ENCODE measurements around the gene CDH23. TPM values are rescaled to one million over a fixed set of nuclear protein-coding genes. Genes with fewer than 3 reads are reported as not detected.

CDH23 gene
- total and polyA plus RNA-seq, 10 of the 15 experiments (the other 5 are each of a cell fraction or from before 2014, with no cell fraction given) = 0.09 to 0.40 (median 0.15) TPM; not detected in 1

GRCh38 chr10:71687480-71687879 lies 290.8 kb downstream of the CDH23 start:
- Histone ChIP-seq H4K20me1 (ENCODE audit: control insufficient read depth, insufficient read depth) (no peaks in the 10 kb centered on the region), H3K79me2 (ENCODE audit: control insufficient read depth, insufficient read depth, low read length) (no peaks in the 10 kb centered on the region), H3K9ac (ENCODE audit: control insufficient read depth, insufficient read depth, low read length) (no peak overlapping the region), H2AFZ (ENCODE audit: control insufficient read depth, low read depth, low read length) (no peak overlapping the region), H3K36me3 (ENCODE audit: control insufficient read depth in 2 of 2, insufficient read depth in 2 of 2, low read length in 1 of 2) (no peaks in the 10 kb centered on the region), H3K27me3 (replicated peaks in 1 of 2; ENCODE audit: control insufficient read depth in 2 of 2, insufficient read depth in 2 of 2, low read length in 1 of 2) (no peaks in the 10 kb centered on the region), H3K4me2 (ENCODE audit: control insufficient read depth, insufficient read depth) (no peak overlapping the region), H3K9me3 (replicated peaks; ENCODE audit: control insufficient read depth, insufficient read depth, low read length) (peaks cover 2% of the 10 kb centered on the region; the same call in 1 of the 3 replicates), H3K27ac (ENCODE audit: control insufficient read depth, insufficient read depth) (no peak overlapping the region), H3K4me3 (no peak overlapping the region), H3K4me1 (ENCODE audit: control insufficient read depth, insufficient read depth, low read length) (0 out of 2 replicates have a peak, but pooled peaks cover 7% of the 10 kb centered on the region)
- SMC1A ChIA-PET (ENCODE audit: uncharacterized antibody, unreplicated experiment) = no interaction called here
- ATAC-seq (no peak), FAIRE-seq (no peak), DNase-seq (ENCODE audit: low read depth, low spot score) (no peak)
- in situ Hi-C loops (cut with MboI) = no loop called here
- WGBS (ENCODE audit: insufficient coverage, insufficient replicate concordance, low lambda C conversion rate, missing lambda C conversion rate) = 40% methylated on average over 9 of the region's 9 CpGs
- TF ChIP-seq, protein P1, sequence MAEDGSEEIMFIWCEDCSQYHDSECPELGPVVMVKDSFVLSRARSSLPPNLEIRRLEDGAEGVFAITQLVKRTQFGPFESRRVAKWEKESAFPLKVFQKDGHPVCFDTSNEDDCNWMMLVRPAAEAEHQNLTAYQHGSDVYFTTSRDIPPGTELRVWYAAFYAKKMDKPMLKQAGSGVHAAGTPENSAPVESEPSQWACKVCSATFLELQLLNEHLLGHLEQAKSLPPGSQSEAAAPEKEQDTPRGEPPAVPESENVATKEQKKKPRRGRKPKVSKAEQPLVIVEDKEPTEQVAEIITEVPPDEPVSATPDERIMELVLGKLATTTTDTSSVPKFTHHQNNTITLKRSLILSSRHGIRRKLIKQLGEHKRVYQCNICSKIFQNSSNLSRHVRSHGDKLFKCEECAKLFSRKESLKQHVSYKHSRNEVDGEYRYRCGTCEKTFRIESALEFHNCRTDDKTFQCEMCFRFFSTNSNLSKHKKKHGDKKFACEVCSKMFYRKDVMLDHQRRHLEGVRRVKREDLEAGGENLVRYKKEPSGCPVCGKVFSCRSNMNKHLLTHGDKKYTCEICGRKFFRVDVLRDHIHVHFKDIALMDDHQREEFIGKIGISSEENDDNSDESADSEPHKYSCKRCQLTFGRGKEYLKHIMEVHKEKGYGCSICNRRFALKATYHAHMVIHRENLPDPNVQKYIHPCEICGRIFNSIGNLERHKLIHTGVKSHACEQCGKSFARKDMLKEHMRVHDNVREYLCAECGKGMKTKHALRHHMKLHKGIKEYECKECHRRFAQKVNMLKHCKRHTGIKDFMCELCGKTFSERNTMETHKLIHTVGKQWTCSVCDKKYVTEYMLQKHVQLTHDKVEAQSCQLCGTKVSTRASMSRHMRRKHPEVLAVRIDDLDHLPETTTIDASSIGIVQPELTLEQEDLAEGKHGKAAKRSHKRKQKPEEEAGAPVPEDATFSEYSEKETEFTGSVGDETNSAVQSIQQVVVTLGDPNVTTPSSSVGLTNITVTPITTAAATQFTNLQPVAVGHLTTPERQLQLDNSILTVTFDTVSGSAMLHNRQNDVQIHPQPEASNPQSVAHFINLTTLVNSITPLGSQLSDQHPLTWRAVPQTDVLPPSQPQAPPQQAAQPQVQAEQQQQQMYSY (CRISPR knock-in tag; IDR thresholded peaks at IDR 0.05) = no peak
- no peak for TF ChIP-seq CHD2 (IDR thresholded peaks at IDR 0.05; ENCODE audit: borderline replicate concordance, low read depth, low read length)
- no peak for TF ChIP-seq KLF5 (IDR thresholded peaks at IDR 0.05; ENCODE audit: partially characterized antibody)
- TF ChIP-seq ATF3 (IDR thresholded peaks at IDR 0.05; ENCODE audit: borderline replicate concordance, extremely low read depth, low read depth, low read length) = no peak
- no peak for TF ChIP-seq PKNOX1 (IDR thresholded peaks at IDR 0.05)
- TF ChIP-seq FOXK2 (IDR thresholded peaks at IDR 0.05) = no peak
- no peak for TF ChIP-seq GATAD2B (conservative IDR thresholded peaks at IDR 0.05; ENCODE audit: low read depth)
- TF ChIP-seq, protein P2, sequence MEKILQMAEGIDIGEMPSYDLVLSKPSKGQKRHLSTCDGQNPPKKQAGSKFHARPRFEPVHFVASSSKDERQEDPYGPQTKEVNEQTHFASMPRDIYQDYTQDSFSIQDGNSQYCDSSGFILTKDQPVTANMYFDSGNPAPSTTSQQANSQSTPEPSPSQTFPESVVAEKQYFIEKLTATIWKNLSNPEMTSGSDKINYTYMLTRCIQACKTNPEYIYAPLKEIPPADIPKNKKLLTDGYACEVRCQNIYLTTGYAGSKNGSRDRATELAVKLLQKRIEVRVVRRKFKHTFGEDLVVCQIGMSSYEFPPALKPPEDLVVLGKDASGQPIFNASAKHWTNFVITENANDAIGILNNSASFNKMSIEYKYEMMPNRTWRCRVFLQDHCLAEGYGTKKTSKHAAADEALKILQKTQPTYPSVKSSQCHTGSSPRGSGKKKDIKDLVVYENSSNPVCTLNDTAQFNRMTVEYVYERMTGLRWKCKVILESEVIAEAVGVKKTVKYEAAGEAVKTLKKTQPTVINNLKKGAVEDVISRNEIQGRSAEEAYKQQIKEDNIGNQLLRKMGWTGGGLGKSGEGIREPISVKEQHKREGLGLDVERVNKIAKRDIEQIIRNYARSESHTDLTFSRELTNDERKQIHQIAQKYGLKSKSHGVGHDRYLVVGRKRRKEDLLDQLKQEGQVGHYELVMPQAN (conservative IDR thresholded peaks at IDR 0.05) = no peak
- TF ChIP-seq MYC (IDR thresholded peaks at IDR 0.05; ENCODE audit: insufficient read depth, insufficient read length, insufficient replicate concordance, low read length, severe bottlenecking) = no peak
- no peak for TF ChIP-seq KDM1A (IDR thresholded peaks at IDR 0.05; ENCODE audit: borderline replicate concordance)
- CTCF ChIA-PET = interaction anchor here (3.6 kb wide), 1 partner anchor 9 kb away, joined by 33 read pairs; no protein-coding TSS in a partner anchor
- BruUV-seq (replicated peaks) = no TSS peak
- POLR2A ChIA-PET = no interaction called here
- RAD21 ChIA-PET (ENCODE audit: unreplicated experiment) = interaction anchor here (1.7 kb wide), 1 partner anchor 21 kb away, joined by 4 read pairs; no protein-coding TSS in a partner anchor
- intact Hi-C loops (cut with micrococcal nuclease; ENCODE audit: unreplicated experiment) = no loop called here

Data from GM12878 (cell line).